ENCODE data around the gene PDSS2. TPM values are rescaled to one million over a fixed set of nuclear protein-coding genes. Genes with fewer than 3 reads are reported as not detected.
A peak's percentile ranks its signal among the peaks of the same experiment; 100 is the strongest.

PDSS2 gene
- total and polyA plus RNA-seq, 7 donors: 9.4 to 18.5 (median 11.1) TPM

DNA sequence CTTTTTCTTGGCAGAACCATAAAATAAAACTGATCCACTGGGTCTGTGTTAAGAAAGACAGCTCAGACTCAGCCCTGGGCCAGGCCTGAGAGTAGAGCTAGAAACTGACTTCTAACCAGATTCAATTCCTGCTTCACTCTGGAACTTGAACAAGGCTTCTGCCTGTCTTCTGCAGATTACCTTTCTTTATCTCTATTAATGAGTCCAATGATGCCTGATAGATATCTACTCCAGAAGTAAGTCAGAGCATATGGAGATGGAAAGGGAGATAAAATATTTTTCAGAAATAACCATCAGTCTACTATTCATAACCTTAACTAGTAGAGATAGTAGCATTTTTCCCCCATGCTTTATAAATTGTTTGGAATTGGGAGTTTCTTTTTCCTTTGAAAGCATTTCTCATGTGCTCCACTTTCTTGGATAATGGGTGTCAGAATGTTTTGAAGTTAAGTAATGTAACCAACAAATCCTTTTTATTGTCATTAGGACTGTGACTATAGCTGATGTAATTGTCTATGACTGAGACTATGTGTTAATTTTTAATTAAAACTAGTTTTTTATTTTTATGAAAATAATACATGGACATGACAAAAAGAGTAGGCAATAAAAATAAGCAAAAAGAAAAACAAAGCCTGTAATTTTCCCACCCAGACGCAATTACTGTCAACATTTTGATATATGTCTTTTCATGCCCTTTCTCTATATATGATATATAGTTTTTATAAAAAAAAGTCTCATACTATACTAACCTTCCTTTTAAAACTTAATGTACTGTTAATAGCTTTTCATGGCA is 37.7 kb upstream of the PDSS2 start:
- TF ChIP-seq CTCF (IDR thresholded peaks at IDR 0.05) (no peak), EP300 (IDR thresholded peaks at IDR 0.05) (no peak), POLR2AphosphoS5 (IDR thresholded peaks at IDR 0.05) (no peak), POLR2A (IDR thresholded peaks at IDR 0.05) (no peak)
- no peak for DNase-seq
- peak overlapping the region; percentile 88 to 95 (median 92) for H3K27ac ChIP-seq
- H3K4me1 ChIP-seq: peaks cover 0 to 69% (median 44%) of the 10 kb centered on the region in 4 donors
- 95 to 97% methylated on average over 1 of the region's 1 CpG for WGBS, 2 donors
- H3K27me3 ChIP-seq: no peaks in the 10 kb centered on the region
- no peaks in the 10 kb centered on the region for H3K9me3 ChIP-seq
- intact Hi-C loops (cut with DNase I): loop anchor here (5.0 to 10.0 kb wide), 2 partner anchors 35 to 1888 kb away; partner anchors contain the start of gene CD164
- H3K4me3 ChIP-seq: no peak overlapping the region
- H3K36me3 ChIP-seq: no peaks in the 10 kb centered on the region

DNA sequence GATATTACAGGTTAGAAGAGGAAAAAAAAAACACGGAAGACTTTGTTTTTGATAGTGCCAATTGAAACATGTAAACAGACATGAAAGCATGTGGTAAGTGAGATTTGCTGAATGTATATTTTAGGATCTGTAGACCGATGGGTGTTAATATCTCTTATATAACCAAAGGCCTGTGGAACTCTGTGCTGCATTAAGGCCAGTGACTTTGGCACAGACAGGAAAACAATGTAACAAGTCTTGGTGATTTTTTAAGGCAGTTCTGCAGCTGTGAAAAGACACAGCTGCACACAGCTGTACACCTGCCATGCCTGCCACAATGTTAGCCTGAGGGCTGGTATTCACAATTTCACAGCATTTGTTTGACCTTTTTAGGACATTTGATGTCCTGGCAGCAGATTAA is 36.6 kb upstream of the PDSS2 start:
- H3K36me3 ChIP-seq: no peaks in the 10 kb centered on the region
- H3K4me3 ChIP-seq: peak overlapping the region in 1 of 4 donors; percentile 9
- H3K4me1 ChIP-seq: peaks cover 0 to 77% (median 49%) of the 10 kb centered on the region in 4 donors
- intact Hi-C loops (cut with DNase I): loop anchor here (5.0 to 10.0 kb wide), 2 partner anchors 36 to 1889 kb away; partner anchors contain the start of gene CD164
- H3K9me3 ChIP-seq: no peaks in the 10 kb centered on the region
- peak overlapping the region; percentile 88 to 95 (median 92) for H3K27ac ChIP-seq
- DNase-seq: no peak
- no peak for TF ChIP-seq POLR2A (IDR thresholded peaks at IDR 0.05)
- no peak for TF ChIP-seq POLR2AphosphoS5 (IDR thresholded peaks at IDR 0.05)
- no peak for TF ChIP-seq CTCF (IDR thresholded peaks at IDR 0.05)
- no peak for TF ChIP-seq EP300 (IDR thresholded peaks at IDR 0.05)
- no peaks in the 10 kb centered on the region for H3K27me3 ChIP-seq
- 45 to 60% methylated on average over 2 of the region's 2 CpGs for WGBS, 2 donors

DNA sequence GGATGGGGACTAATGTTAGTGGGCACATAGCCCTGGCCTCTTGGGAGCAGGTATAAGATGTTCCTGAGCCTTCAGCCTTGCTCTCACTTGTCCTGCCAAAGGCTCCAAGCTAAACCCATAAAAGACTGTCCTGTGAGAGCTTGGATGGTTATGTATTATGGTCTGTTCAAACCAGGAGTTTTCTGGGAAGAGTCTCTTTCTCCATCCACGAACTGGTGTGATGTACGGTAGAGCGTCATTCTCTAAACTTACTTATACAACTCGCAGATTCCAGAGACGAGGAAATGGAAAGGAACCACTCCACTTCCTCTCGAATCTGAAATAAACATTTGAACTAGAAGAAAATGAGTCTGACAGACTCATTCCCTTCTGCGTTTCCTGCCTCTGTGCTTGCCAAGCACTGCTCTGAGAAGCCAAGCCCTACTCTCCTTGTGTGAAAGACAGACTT is 35.9 kb upstream of the PDSS2 start:
- peak; percentile 70 for DNase-seq
- Histone ChIP-seq H3K9me3 (no peaks in the 10 kb centered on the region), H3K4me3 (peak overlapping the region in 2 of 4 donors; percentile 9 to 22), H3K36me3 (no peaks in the 10 kb centered on the region), H3K27me3 (no peaks in the 10 kb centered on the region), H3K4me1 (peaks cover 0 to 77% (median 49%) of the 10 kb centered on the region in 4 donors), H3K27ac (peak overlapping the region; percentile 88 to 95 (median 92))
- TF ChIP-seq EP300 (IDR thresholded peaks at IDR 0.05) (no peak), POLR2AphosphoS5 (IDR thresholded peaks at IDR 0.05) (peak; percentile 17 to 61 (median 37))
- 30 to 70% methylated on average over 7 of the region's 7 CpGs for WGBS, 2 donors
- intact Hi-C loops (cut with DNase I): loop anchor here (5.0 to 10.0 kb wide), 2 partner anchors 37 to 1890 kb away; partner anchors contain the start of gene CD164

GRCh38 chr6:107493158-107494057 is 34.0 kb upstream of the PDSS2 start:
- H3K27me3 ChIP-seq: peaks cover 0 to 6% (median 0%) of the 10 kb centered on the region in 3 donors
- TF ChIP-seq POLR2A (IDR thresholded peaks at IDR 0.05) (no peak), POLR2AphosphoS5 (IDR thresholded peaks at IDR 0.05) (peak in 1 of 4 donors; percentile 8)
- H3K9me3 ChIP-seq: no peaks in the 10 kb centered on the region
- peak overlapping the region; percentile 77 to 86 (median 82) for H3K4me3 ChIP-seq
- intact Hi-C loops (cut with DNase I): loop anchor here (5.0 to 10.0 kb wide), 4 partner anchors 134 to 1891 kb away; partner anchors contain the start of gene CD164
- peaks cover 0 to 68% (median 46%) of the 10 kb centered on the region in 4 donors for H3K4me1 ChIP-seq
- peak overlapping the region; percentile 88 to 95 (median 92) for H3K27ac ChIP-seq
- no peak for DNase-seq
- no peaks in the 10 kb centered on the region for H3K36me3 ChIP-seq
- 63 to 66% methylated on average over 12 of the region's 12 CpGs for WGBS, 2 donors
